Astrocyte (in vitro differentiated cells and primary cell): Measurements from ENCODE around the gene MORN4. TPM values are rescaled to one million over a fixed set of nuclear protein-coding genes. Genes with fewer than 3 reads are reported as not detected.

Experiments
- DNase-seq: peaks from one replicate; pipeline ENCODE4 v3.0.0-alpha.2; 2010; ENCODE audit warnings: low read depth
- FAIRE-seq: peaks from 2 replicates; lab custom pipeline; 2011; peaks lifted over from hg19 to GRCh38; lab: Jason Lieb, UNC
- H2AFZ ChIP-seq: 2 replicates; pipeline ENCODE4 v1.6.0; 2012; ENCODE audit warnings: low read depth, low read length, inconsistent platforms
- H3K27ac ChIP-seq: 2 replicates; pipeline ENCODE4 v1.5.1; 2011; ENCODE audit warnings: low read depth, low read length, inconsistent platforms
- H3K27me3 ChIP-seq: 2 replicates; pipeline ENCODE4 v1.6.0; 2011; ENCODE audit warnings: low read length, inconsistent platforms; ENCODE audit not compliant: insufficient read depth
- H3K36me3 ChIP-seq: 2 replicates; pipeline ENCODE4 v1.5.1; 2011; ENCODE audit warnings: low read length, inconsistent platforms; ENCODE audit not compliant: insufficient read depth
- H3K4me1 ChIP-seq: 2 replicates; pipeline ENCODE4 v1.5.1; 2011; ENCODE audit warnings: low read length, inconsistent platforms; ENCODE audit not compliant: insufficient read depth
- H3K4me2 ChIP-seq: 2 replicates; pipeline ENCODE4 v1.6.0; 2012; ENCODE audit warnings: low read length, inconsistent platforms
- H3K4me3 ChIP-seq: 2 replicates; pipeline ENCODE4 v1.5.1; 2011; ENCODE audit warnings: low read depth, mild to moderate bottlenecking, low read length, inconsistent platforms; ENCODE audit not compliant: insufficient read depth
- H3K79me2 ChIP-seq: 2 replicates; pipeline ENCODE4 v1.6.0; 2012; ENCODE audit warnings: mild to moderate bottlenecking, low read length, inconsistent platforms; ENCODE audit not compliant: insufficient read depth
- H3K9ac ChIP-seq: 2 replicates; pipeline ENCODE4 v1.6.0; 2012; ENCODE audit warnings: mild to moderate bottlenecking, low read length, inconsistent platforms
- H3K9me3 ChIP-seq: 2 replicates; pipeline ENCODE4 v1.5.1; 2012; ENCODE audit warnings: low read depth, mild to moderate bottlenecking, low read length, inconsistent platforms; ENCODE audit not compliant: insufficient read depth
- H4K20me1 ChIP-seq: 2 replicates; pipeline ENCODE4 v1.6.0; 2012; ENCODE audit warnings: low read length, inconsistent platforms; ENCODE audit not compliant: insufficient read depth
- H3K27ac Mint-ChIP-seq: one replicate; pipeline ENCODE4 v1.8.0; 2021; ENCODE audit warnings: mild to moderate bottlenecking, mixed read lengths; ENCODE audit not compliant: unreplicated experiment
- H3K27me3 Mint-ChIP-seq: one replicate; pipeline ENCODE4 v1.8.0; 2021; ENCODE audit warnings: low read depth, mixed read lengths; ENCODE audit not compliant: unreplicated experiment
- H3K36me3 Mint-ChIP-seq: one replicate; pipeline ENCODE4 v1.8.0; 2021; ENCODE audit warnings: low read depth, mixed read lengths; ENCODE audit not compliant: unreplicated experiment
- H3K4me1 Mint-ChIP-seq: one replicate; pipeline ENCODE4 v1.8.0; 2021; ENCODE audit warnings: low read depth, mixed read lengths; ENCODE audit not compliant: unreplicated experiment
- H3K4me3 Mint-ChIP-seq: one replicate; pipeline ENCODE4 v1.8.0; 2021; ENCODE audit warnings: mild to moderate bottlenecking, moderate library complexity, mixed read lengths; ENCODE audit not compliant: unreplicated experiment
- H3K9me3 Mint-ChIP-seq: one replicate; pipeline ENCODE4 v1.8.0; 2021; ENCODE audit warnings: mild to moderate bottlenecking, mixed read lengths; ENCODE audit not compliant: unreplicated experiment
- CTCF ChIP-seq: IDR thresholded peaks from 2 replicates; pipeline ENCODE4 v1.5.1; 2011; ENCODE audit warnings: low read depth, mild to moderate bottlenecking, inconsistent platforms, low read length, moderate library complexity; ENCODE audit not compliant: insufficient read depth
- EZH2 ChIP-seq: IDR thresholded peaks from 2 replicates; pipeline ENCODE4 v1.6.1; 2012; ENCODE audit warnings: mild to moderate bottlenecking, low read length, inconsistent platforms; ENCODE audit not compliant: insufficient read depth
- total RNA-seq: library from RNA; stranded (reverse); gene quantifications from 2 replicates; pipeline ENCODE4 v1.2.1, GENCODE V29; 2021

Gene MORN4
- total RNA-seq, 1 donor from 2014 or later = 16.2 TPM

DNA sequence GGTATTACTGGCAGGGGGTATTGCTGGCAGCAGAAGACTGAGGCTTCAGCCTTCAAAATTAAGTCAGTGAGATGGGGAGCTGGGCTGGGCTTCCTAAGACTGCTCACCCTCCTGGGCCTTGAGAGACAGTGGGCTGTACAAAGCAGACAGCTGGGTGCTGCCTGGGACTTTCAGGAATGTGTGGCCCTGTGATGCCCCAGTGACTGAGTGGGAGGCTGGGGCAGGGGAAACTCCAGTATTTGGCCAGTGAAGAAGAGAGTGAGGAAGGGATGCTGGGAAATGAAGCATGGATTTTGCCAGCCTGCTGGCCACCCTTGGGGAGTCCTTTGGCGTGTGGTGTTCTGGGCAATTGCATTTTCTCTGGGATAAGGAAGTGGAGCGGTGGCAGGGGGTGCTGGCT lies 60.3 kb downstream of the MORN4 start:
- no peak overlapping the region for H2AFZ ChIP-seq
- H3K4me3 Mint-ChIP-seq = peak overlapping the region; percentile 76
- no peaks in the 10 kb centered on the region for H3K27me3 Mint-ChIP-seq
- DNase-seq = peak; percentile 11
- FAIRE-seq = no peak
- no peak overlapping the region for H3K9ac ChIP-seq
- no peaks in the 10 kb centered on the region for H3K27me3 ChIP-seq
- H3K9me3 Mint-ChIP-seq = peaks cover 2% of the 10 kb centered on the region
- H4K20me1 ChIP-seq = peaks cover 21% of the 10 kb centered on the region
- no peaks in the 10 kb centered on the region for H3K9me3 ChIP-seq
- TF ChIP-seq EZH2 (no peak), CTCF (no peak)
- peaks cover 7% of the 10 kb centered on the region for H3K4me1 ChIP-seq
- H3K79me2 ChIP-seq = no peaks in the 10 kb centered on the region
- H3K4me3 ChIP-seq = no peak overlapping the region
- no peak overlapping the region for H3K4me2 ChIP-seq
- peaks cover 5% of the 10 kb centered on the region for H3K36me3 Mint-ChIP-seq
- peaks cover 6% of the 10 kb centered on the region for H3K36me3 ChIP-seq
- H3K27ac ChIP-seq = no peak overlapping the region
- H3K4me1 Mint-ChIP-seq = peaks cover 26% of the 10 kb centered on the region
- H3K27ac Mint-ChIP-seq = peak overlapping the region; percentile 90

DNA sequence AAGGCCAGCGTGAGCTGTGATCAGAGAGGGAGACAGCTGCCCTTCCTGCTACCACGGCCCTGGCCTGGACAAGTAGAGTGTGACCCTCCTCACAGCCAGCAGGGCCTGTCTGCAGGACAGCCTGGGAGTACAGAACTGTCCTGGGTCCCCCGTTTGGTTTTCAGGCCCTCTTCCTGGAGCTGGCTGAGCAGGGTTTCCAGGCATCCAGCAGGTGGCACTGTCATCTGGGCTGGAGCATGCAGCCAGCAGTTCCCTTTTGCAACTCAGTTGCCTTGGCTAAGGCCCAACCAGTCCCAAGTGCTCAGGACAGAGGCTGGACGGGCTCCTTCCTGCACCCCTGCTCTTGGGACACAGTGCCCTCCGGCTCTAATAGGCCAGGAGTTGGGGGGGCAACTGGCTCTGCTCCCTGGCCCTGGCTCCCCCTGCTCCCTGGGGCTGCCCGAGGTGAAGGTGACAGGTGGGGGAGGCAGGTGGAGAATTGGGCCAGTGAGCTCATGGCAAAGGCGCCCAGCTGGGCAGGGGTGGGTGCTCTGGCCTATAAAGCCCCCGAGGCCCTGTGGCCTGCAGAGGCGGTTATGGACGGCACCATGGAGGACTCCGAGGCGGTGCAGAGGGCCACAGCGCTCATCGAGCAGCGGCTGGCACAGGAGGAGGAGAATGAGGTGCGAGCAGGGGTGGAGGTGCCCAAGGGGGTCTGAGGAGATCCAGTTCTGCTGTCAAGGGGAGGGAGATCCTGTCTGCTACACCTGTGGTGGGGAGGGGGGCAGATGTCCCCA lies 60.9 kb downstream of the MORN4 start, which contains the start of gene ANKRD2:
Gene ANKRD2 (plus strand): TSS at position 566 of the 776 bp plus-strand sequence. CDS start 10 bp downstream, at position 576.
- no peak within 1 kb of the TSS for H3K4me3 ChIP-seq
- H3K4me1 Mint-ChIP-seq = peaks cover 26% of the 10 kb centered on the region
- H4K20me1 ChIP-seq = peaks cover 21% of the 10 kb centered on the region
- peaks cover 6% of the 10 kb centered on the region for H3K36me3 ChIP-seq
- no peak for FAIRE-seq
- H3K9me3 ChIP-seq = no peaks in the 10 kb centered on the region
- H3K4me1 ChIP-seq = peaks cover 7% of the 10 kb centered on the region
- H3K36me3 Mint-ChIP-seq = peaks cover 5% of the 10 kb centered on the region
- no peak within 1 kb of the TSS for H3K27ac ChIP-seq
- no peak within 1 kb of the TSS for H2AFZ ChIP-seq
- TF ChIP-seq EZH2 = no peak
- peak; percentile 86 for TF ChIP-seq CTCF
- H3K9me3 Mint-ChIP-seq = peaks cover 2% of the 10 kb centered on the region
- H3K4me3 Mint-ChIP-seq = peak within 1 kb of the TSS; percentile 76
- no peak within 1 kb of the TSS for H3K4me2 ChIP-seq
- H3K27me3 Mint-ChIP-seq = no peaks in the 10 kb centered on the region
- peak; percentile 49 for DNase-seq
- no peaks in the 10 kb centered on the region for H3K27me3 ChIP-seq
- H3K27ac Mint-ChIP-seq = peak within 1 kb of the TSS; percentile 90
- H3K79me2 ChIP-seq = no peaks in the 10 kb centered on the region
- H3K9ac ChIP-seq = no peak within 1 kb of the TSS

DNA sequence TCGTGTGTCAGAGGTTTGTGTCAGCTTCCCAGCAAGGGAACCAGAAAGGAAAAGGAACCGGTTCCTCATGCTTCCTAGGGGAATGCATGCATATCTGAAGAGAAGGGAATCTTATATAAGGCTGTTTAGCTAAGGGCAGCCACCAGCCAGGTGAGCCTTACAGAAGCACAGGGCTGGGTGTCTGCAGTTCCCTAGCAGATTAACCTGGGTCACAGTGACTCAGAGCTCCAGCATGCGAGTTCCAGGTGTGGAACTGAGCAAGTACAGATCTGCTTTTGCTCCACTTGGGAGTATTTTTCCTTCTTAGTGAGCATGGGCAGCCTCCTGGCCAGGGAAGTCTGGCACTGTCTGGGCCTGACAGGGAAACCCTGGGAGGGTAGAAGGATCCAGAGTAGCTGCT lies 61.7 kb downstream of the MORN4 start:
- Mint-ChIP-seq H3K9me3 (peaks cover 2% of the 10 kb centered on the region), H3K27me3 (no peaks in the 10 kb centered on the region), H3K27ac (peak overlapping the region; percentile 72), H3K36me3 (peaks cover 7% of the 10 kb centered on the region), H3K4me3 (peak overlapping the region; percentile 20), H3K4me1 (peaks cover 28% of the 10 kb centered on the region)
- Histone ChIP-seq H3K9me3 (no peaks in the 10 kb centered on the region), H3K9ac (no peak overlapping the region), H3K79me2 (no peaks in the 10 kb centered on the region), H2AFZ (no peak overlapping the region), H3K4me3 (no peak overlapping the region), H3K4me1 (peaks cover 7% of the 10 kb centered on the region), H3K27me3 (no peaks in the 10 kb centered on the region), H3K4me2 (no peak overlapping the region), H4K20me1 (peaks cover 22% of the 10 kb centered on the region), H3K27ac (no peak overlapping the region), H3K36me3 (peaks cover 6% of the 10 kb centered on the region)
- TF ChIP-seq EZH2 = no peak
- TF ChIP-seq CTCF = no peak
- DNase-seq (no peak), FAIRE-seq (no peak)
